Upper lobe of left lung (tissue), 6 donors: ENCODE data around the gene HID1. TPM values are rescaled to one million over a fixed set of nuclear protein-coding genes. Genes with fewer than 3 reads are reported as not detected.
"Not testable (repeated sequence)": the region's sequence is repeated elsewhere in the genome, so short reads cannot be mapped to it uniquely, and the experiment has no call there.

ENCODE experiments used
- ATAC-seq, 2 donors: fragments of 200-7000 bp; cut with Tn5 transposase; one replicate each; pipeline ENCODE4 v1.9.1; 2022; ENCODE audit warnings: mild to moderate bottlenecking in 2 of 2, moderate library complexity in 2 of 2; ENCODE audit not compliant: low FRiP score in 2 of 2
- DNase-seq, 2 donors: peaks; one replicate each; pipeline ENCODE4 v3.0.0-alpha.2; 2019 to 2020
- H3K27ac ChIP-seq, 4 donors: fragments of 200-600 bp; sonication (generic); one replicate each; pipeline ENCODE4 v1.5.1; 2016 to 2019
- H3K27me3 ChIP-seq, 4 donors: fragments of 200-600 bp; sonication (generic); one replicate each; pipeline ENCODE4 v1.5.1; 2017 to 2019
- H3K36me3 ChIP-seq, 4 donors: fragments of 200-600 bp; sonication (generic); one replicate each; pipeline ENCODE4 v1.5.1; 2016 to 2019
- H3K4me1 ChIP-seq, 4 donors: fragments of 200-600 bp; sonication (generic); one replicate each; pipeline ENCODE4 v1.5.1; 2018 to 2019
- H3K4me3 ChIP-seq, 4 donors: fragments of 200-600 bp; sonication (generic); one replicate each; pipeline ENCODE4 v1.5.1; 2017 to 2019; ENCODE audit warnings: mild to moderate bottlenecking in 2 of 4, moderate library complexity in 1 of 4
- H3K9me3 ChIP-seq, 4 donors: fragments of 200-600 bp; sonication (generic); one replicate each; pipeline ENCODE4 v1.5.1; 2018 to 2019
- EP300 ChIP-seq, 4 donors: sonication (generic); formaldehyde crosslinking; IDR thresholded peaks; one replicate each; pipeline ENCODE4 v1.5.1; 2017; ENCODE audit warnings: antibody characterized with exemption in 4 of 4, control low read depth in 2 of 4
- POLR2A ChIP-seq, 4 donors: fragments of 450-650 bp; IDR thresholded peaks; one replicate each; pipeline ENCODE4 v1.5.1; 2016 to 2017; ENCODE audit warnings: antibody characterized with exemption in 4 of 4, mild to moderate bottlenecking in 2 of 4
- POLR2AphosphoS5 ChIP-seq, 2 donors: sonication (generic); formaldehyde crosslinking; IDR thresholded peaks; one replicate each; pipeline ENCODE4 v1.5.1; 2017; ENCODE audit warnings: antibody characterized with exemption in 2 of 2
- WGBS, 2 donors: methylation state at CpG; one replicate each; pipeline ENCODE4 v1.1.5; 2017 to 2018; 5-methylcytosine and 5-hydroxymethylcytosine counted together
- total RNA-seq, 6 donors: library from RNA; depleted of rRNA in 4 of 6; stranded (reverse); fragments of >200 nt in 4 of 6; gene quantifications; one replicate each; pipeline versions ENCODE4 v1.1.0 to v1.2.1, GENCODE V29; 2016 to 2021
- TF ChIP-seq, protein P1 (sequence below), 6 experiments: fragments of 450-650 bp in 4 of 6; fragments of 200-600 bp in 2 of 6; sonication (generic) in 2 of 6; IDR thresholded peaks; one replicate each; pipeline ENCODE4 v1.5.1; 2016 to 2019; ENCODE audit warnings: antibody characterized with exemption in 6 of 6
- donor health status: DM: no; HTN: no; CAD: no; lungs with moderate emphysema.
- donor health status: DM: no; HTN: yes; CAD: no; lungs with severe emphysema.

HID1 gene
- total RNA-seq, 6 donors from 2014 or later: 21.6 to 60.8 (median 33.3) TPM

DNA sequence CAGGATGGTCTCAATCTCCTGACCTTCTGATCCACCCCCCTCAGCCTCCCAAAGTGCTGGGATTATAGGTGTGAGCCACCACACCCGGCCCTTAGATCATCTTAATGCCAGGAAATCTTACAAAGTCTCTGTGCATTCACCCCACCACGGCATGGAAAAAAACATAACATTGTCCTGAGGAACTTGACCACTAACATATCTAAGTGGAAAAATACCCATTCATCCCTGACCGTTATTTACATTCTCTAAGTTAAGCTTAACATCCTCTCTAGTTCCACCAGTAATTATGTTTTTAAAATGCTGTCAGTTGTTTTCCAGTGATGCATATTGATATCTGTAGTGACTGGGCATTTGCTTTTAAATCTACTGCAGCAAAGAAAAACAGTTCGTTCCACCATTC, 3.4 kb upstream of the HID1 start:
- Histone ChIP-seq H3K4me1 (peaks cover 14 to 23% (median 19%) of the 10 kb centered on the region in 4 donors), H3K4me3 (no peak overlapping the region), H3K27ac (no peak overlapping the region), H3K27me3 (peaks cover 0 to 10% (median 7%) of the 10 kb centered on the region in 4 donors), H3K36me3 (no peaks in the 10 kb centered on the region), H3K9me3 (no peaks in the 10 kb centered on the region)
- WGBS, 2 donors: 85 to 87% methylated on average over 4 of the region's 4 CpGs
- no peak for DNase-seq
- no peak for ATAC-seq
- TF ChIP-seq, protein P1, sequence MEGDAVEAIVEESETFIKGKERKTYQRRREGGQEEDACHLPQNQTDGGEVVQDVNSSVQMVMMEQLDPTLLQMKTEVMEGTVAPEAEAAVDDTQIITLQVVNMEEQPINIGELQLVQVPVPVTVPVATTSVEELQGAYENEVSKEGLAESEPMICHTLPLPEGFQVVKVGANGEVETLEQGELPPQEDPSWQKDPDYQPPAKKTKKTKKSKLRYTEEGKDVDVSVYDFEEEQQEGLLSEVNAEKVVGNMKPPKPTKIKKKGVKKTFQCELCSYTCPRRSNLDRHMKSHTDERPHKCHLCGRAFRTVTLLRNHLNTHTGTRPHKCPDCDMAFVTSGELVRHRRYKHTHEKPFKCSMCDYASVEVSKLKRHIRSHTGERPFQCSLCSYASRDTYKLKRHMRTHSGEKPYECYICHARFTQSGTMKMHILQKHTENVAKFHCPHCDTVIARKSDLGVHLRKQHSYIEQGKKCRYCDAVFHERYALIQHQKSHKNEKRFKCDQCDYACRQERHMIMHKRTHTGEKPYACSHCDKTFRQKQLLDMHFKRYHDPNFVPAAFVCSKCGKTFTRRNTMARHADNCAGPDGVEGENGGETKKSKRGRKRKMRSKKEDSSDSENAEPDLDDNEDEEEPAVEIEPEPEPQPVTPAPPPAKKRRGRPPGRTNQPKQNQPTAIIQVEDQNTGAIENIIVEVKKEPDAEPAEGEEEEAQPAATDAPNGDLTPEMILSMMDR (IDR thresholded peaks at IDR 0.05): no peak
- no peak for TF ChIP-seq POLR2A (IDR thresholded peaks at IDR 0.05)
- no peak for TF ChIP-seq EP300 (IDR thresholded peaks at IDR 0.05)
- no peak for TF ChIP-seq POLR2AphosphoS5 (IDR thresholded peaks at IDR 0.05)

DNA sequence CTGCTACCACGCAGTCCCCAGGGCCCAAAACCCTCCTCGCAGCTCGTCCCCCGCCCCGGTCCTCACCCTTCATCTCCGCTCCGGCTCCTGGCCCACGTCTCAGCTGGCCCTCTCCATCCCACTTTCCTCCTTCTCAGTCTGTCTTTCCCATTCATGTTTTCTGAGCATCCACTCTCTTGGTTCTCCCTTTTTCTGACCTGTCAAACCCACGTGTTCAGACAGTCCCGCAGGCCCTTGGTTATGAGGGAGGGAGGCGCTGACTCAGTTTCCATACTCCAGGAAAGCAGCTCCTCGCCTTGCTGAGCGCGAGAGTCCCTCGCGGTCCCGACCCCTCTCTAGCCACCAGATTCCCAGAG, 392 bp upstream of the HID1 start:
- H3K27ac ChIP-seq: peak overlapping the region; percentile 64 to 82 (median 78)
- no peak for TF ChIP-seq EP300 (IDR thresholded peaks at IDR 0.05)
- TF ChIP-seq, protein P1 (IDR thresholded peaks at IDR 0.05): no peak
- no peak for TF ChIP-seq POLR2A (IDR thresholded peaks at IDR 0.05)
- no peak for TF ChIP-seq POLR2AphosphoS5 (IDR thresholded peaks at IDR 0.05)
- H3K4me1 ChIP-seq: peaks cover 25 to 46% (median 32%) of the 10 kb centered on the region in 4 donors
- ATAC-seq (no peak), DNase-seq (no peak)
- peak overlapping the region; percentile 73 to 91 (median 78) for H3K4me3 ChIP-seq
- no peaks in the 10 kb centered on the region for H3K9me3 ChIP-seq
- 18 to 22% methylated on average over 17 of the region's 17 CpGs for WGBS, 2 donors
- H3K27me3 ChIP-seq: peaks cover 0 to 10% (median 7%) of the 10 kb centered on the region in 4 donors
- H3K36me3 ChIP-seq: no peaks in the 10 kb centered on the region

DNA sequence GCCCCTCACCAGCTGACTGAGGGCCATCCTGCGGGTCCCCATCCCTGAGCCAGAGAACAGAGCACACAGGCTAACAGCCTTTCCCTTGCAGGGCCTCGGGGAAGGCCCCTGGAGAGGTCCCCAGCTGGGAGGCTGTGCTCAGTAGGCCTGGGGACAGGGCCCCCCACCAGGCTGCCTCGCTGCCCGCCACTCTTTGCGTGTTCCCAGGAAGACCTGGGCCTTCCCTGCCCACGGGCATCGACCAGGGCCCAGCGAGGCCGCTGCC, 785 bp downstream of the HID1 start:
- peak in 1 of 2 donors; percentile 3 for ATAC-seq
- peaks cover 25 to 47% (median 32%) of the 10 kb centered on the region in 4 donors for H3K4me1 ChIP-seq

DNA sequence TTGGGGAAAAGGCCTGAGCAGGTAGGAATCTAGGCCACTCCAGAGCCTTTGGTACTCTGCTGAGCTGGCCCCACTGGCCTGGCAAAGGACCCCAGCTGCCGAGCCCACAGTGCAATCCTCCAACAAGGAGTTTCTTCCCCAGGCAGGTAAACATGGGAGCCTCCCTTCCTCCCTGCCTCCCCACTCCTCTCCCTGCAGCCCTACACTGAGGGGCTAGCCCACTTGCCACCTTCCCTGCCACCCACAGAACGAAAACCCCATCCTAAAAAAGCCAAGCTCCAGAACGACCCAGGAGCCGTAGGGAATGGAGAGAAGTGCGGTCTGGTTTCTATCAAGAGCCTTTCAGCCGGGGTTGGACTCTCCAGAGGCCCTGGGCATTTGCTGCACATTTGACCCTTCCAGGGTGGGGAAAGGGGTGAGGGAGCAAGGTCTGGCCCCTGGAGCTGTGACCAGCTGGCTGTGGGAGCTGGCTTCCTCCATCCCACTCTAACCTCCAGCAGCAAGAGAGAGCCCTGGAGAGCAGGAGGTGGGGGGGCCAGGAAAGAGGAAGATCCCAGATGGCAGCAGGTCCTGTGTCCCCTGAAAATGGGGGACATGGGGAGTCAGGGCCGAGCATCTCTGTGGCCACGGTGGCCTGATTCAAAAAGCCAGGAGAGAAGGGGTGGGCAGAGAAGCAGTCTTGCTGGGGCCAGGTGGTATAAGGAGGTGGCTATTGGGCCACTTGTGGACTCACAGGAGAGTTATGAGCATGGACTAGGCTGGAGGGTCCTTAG, 1.3 kb downstream of the HID1 start:
- peak overlapping the region; percentile 73 to 91 (median 78) for H3K4me3 ChIP-seq
- no peaks in the 10 kb centered on the region for H3K36me3 ChIP-seq
- ATAC-seq (no peak), DNase-seq (no peak)
- no peaks in the 10 kb centered on the region for H3K9me3 ChIP-seq
- H3K27ac ChIP-seq: peak overlapping the region; percentile 64 to 82 (median 78)
- peaks cover 25 to 47% (median 32%) of the 10 kb centered on the region in 4 donors for H3K4me1 ChIP-seq
- TF ChIP-seq, protein P1 (IDR thresholded peaks at IDR 0.05): no peak
- H3K27me3 ChIP-seq: peaks cover 0 to 10% (median 7%) of the 10 kb centered on the region in 4 donors
- WGBS, 2 donors: 56 to 67% methylated on average over 5 to 8 of the region's 8 CpGs

More for the DNA sequence above, 785 bp downstream of the HID1 start:
- no peak for TF ChIP-seq EP300 (IDR thresholded peaks at IDR 0.05)
- Histone ChIP-seq H3K27me3 (peaks cover 0 to 10% (median 7%) of the 10 kb centered on the region in 4 donors), H3K27ac (peak overlapping the region; percentile 64 to 82 (median 78)), H3K9me3 (no peaks in the 10 kb centered on the region), H3K36me3 (no peaks in the 10 kb centered on the region), H3K4me3 (peak overlapping the region; percentile 73 to 91 (median 78))
- DNase-seq: no peak
- WGBS, 2 donors: 23 to 30% methylated on average over 2 to 8 of the region's 9 CpGs

DNA sequence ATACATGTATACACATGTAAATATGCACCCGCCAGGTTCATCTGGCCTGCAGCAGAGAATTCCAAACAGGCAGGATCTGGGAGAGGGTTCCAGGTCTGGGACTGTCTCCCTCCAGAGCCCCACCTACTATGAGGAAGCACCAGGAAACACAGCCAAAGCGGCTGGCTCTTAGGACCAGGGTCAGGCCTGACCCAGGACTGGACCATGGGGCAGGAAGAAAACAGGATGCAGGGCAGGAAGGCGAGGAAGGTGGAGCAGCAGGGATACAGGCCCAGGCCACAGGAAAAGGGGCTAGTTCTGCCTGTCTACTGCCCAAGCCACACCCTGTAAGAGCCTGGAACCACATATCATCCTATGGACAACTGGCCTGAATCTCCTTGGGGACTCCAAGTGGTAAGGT, 2.2 kb downstream of the HID1 start:
- TF ChIP-seq POLR2AphosphoS5 (IDR thresholded peaks at IDR 0.05) (peak in 1 of 2 donors; percentile 51), EP300 (IDR thresholded peaks at IDR 0.05) (no peak)
- no peaks in the 10 kb centered on the region for H3K36me3 ChIP-seq
- H3K27me3 ChIP-seq: peaks cover 0 to 10% (median 7%) of the 10 kb centered on the region in 4 donors
- peak overlapping the region in 3 of 4 donors; percentile 76 to 82 (median 81) for H3K27ac ChIP-seq
- H3K4me3 ChIP-seq: peak overlapping the region in 3 of 4 donors; percentile 73 to 83 (median 74)
- no peak for DNase-seq
- peak in 1 of 2 donors; percentile 35 for ATAC-seq
- H3K4me1 ChIP-seq: peaks cover 25 to 47% (median 32%) of the 10 kb centered on the region in 4 donors
- no peaks in the 10 kb centered on the region for H3K9me3 ChIP-seq
- WGBS, 2 donors: 65 to 67% methylated on average over 1 to 3 of the region's 3 CpGs

DNA sequence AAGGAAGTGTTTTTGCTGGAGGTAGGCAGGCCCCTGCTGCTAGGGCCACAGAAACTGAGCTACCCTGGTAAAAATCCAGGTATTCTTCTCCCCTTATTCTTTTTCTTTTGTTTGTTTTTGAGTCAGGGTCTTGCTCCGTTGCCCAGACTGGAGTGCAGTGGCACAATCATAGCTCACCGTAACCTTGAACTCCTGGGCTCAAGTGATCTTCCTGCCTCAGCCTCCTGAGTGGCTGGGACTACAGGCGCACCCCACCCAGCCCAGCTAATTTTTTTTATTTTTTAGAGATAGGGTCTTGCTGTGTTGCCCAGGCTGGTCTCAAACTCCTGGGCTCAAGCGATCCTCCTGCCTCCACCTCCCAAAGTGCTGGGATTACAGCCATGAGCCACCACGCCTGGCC, 3.1 kb downstream of the HID1 start:
- Histone ChIP-seq H3K27ac (peak overlapping the region in 2 of 4 donors; percentile 36 to 76), H3K27me3 (peaks cover 0 to 10% (median 7%) of the 10 kb centered on the region in 4 donors), H3K4me1 (peaks cover 25 to 47% (median 32%) of the 10 kb centered on the region in 4 donors)
- WGBS, 2 donors: 94 to 95% methylated on average over 5 of the region's 5 CpGs
- not testable (repeated sequence) for H3K4me3 ChIP-seq, H3K36me3 ChIP-seq, ATAC-seq, H3K9me3 ChIP-seq, DNase-seq
